GM18499 (cell line): ENCODE data around the gene TMIGD3.
"Not testable (repeated sequence)": the region's sequence is repeated elsewhere in the genome, so short reads cannot be mapped to it uniquely, and the experiment has no call there.

ENCODE experiments used
- ATAC-seq: cut with Tn5 transposase; IDR thresholded peaks from one replicate; pipeline ENCODE4 v1.9.1; 2021; ENCODE audit warnings: moderate number of reproducible peaks; ENCODE audit not compliant: insufficient read depth, unreplicated experiment

The TMIGD3 gene

DNA sequence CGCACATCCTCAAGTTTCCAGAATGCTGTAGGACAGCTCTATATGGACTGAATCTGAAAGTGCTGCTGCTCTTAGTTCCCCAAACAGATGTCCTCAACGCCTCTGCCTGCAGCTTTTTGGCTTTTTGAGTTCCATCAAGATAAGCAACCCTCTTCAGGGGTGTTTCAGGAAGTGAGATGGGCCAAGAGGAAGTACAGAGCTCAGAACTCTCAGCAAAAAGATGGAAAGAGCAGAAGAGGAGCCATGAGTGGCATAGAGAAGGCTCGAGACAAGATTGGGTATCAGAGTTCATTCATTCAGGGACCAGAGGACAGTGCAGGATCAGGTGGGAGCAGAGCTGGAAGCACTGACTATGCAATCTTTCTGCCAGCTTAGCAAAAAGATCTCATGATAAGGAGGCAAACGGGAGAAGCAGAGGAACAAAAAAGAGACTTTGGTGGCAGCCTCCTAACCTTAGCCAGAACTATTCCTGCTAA is at the start of gene TMIGD3, which contains the start of gene ADORA3:
TSS of gene TMIGD3 (minus strand) at position 49 of the 476 bp plus-strand sequence. CDS start 279 bp downstream, outside the sequence.
TSS of gene ADORA3 (minus strand) at position 49 of the 476 bp plus-strand sequence. CDS start 279 bp downstream, outside the sequence.
- no peak for ATAC-seq

DNA sequence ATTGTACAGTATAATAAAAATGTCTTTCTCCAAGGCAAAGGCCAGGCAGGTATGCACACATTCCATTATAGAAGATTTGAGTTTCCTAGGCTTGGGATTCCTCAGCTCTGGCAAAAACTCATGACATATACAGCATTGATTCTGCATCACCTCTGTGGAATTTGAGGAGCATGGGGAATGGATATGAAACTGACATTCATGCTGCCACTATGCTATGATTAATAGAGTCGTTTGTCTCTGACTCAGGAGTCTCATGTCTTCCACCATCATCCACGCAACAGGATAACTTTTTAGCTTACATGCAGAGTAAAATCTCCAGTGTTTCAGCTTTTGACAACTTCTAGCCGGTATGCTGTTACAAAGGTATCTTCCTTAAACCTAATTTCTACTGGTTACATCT is 49.8 kb upstream of the TMIGD3 start:
- no peak for ATAC-seq

DNA sequence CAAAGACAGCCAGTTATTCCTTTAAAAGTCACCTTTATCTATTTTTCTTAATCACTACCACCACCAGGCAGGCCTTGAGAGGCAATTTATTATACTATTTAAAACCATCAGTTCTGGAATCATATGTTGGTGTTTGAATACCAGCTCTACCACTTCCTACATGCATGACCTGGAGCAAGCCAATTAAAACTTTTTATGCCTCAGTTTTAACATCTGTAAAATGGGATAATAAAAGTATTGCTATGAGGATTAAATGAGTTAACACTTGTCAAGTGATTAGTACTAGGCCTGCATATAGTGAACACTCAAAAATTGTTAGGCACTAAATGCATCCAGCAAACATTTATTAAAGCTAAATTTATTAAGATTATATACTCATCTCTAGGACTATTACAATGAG is 49.2 kb upstream of the TMIGD3 start:
- no peak for ATAC-seq

DNA sequence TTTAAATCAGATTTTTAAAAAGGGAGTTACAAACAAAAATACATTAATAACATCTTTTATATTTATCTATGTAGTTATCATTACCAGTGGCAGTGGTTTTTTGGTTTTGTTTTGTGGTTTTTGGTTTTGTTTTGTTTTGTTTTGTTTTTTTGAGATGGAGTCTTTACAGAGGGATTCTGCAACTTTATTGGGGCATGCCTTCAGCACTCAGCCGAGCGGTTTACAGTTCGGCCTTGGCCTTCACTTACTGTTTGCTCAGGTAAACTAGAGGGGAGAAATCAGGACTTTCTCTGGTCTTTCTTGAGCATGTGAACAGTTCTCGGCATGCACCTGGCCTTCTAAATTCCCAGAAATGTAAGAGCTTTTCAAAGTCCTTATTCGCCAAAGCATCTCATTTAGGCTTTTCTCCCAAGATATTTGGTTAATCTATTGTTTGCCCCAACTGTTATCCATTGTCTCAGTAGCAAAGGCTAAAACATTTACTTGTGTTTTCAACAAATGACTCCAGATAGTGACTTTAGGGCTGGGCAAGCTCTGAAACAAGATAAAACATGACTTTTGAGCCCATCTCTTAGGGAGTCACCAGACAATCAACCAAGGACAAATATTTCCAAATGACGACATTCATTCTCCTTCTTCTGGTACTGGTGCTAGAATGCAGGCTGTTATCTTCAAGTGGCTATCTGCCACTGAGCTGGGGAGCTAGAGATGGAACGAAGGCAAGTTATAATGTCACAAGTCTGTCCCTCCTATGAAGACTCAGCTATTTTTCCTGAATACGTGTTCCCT is 48.4 kb upstream of the TMIGD3 start:
- no peak for ATAC-seq

DNA sequence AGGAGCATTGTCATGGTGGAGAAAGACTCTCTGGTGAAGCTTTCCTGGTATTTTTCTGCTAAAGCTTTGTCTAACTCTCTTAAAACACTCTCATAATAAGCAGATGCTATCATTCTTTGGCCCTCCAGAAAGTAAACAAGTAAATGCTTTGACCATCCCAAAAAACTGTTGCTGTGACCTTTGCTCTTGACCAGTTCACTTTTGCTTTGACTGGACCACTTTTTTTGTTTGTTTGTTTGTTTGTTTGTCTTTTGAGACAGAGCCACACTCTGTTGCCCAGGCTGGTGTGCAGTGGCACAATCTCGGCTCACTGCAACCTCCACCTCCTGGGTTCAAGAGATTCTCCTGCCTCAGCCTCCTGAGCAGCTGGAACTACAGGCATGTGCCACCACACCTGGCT is 44.4 kb upstream of the TMIGD3 start:
- not testable (repeated sequence) for ATAC-seq

DNA sequence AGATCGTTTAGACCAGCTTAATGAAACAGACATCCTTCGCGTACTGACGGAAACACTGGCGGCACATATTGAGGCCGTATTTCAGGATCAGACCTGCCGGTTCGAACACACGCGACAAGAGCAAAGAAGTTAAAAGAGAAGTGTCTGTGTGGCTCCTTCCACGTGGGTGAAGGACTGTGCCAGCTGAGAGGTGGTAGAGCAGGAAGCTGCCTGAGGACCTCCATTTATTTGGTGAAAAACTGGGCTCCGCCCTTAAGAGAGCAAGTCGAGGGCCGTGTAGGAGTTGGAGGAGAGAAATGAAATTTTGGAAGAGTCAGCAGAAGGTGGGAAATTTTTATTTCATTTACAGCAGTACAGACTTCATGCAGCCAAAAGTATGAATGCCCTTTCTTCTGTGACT is 38.8 kb upstream of the TMIGD3 start:
- ATAC-seq: no peak

DNA sequence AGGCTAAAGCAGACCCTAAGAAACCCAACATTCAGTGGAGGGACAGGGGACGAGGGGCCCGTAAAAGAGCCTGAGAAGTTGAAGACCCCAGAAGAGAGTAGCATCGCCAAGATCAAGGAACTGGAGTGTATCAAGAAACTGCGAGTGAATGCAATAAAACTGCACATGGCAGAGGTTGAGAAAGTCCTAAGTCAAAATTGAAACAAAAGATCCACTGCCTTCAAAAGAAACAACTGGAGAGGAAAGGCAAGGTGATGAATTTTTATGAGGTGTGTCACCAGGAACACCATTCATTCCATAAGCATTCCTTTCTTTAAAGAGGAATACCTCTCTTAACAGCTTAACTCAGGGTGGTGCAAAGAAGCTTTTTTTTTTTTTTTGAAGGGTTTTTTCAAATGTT is 38.3 kb upstream of the TMIGD3 start:
- ATAC-seq: no peak

DNA sequence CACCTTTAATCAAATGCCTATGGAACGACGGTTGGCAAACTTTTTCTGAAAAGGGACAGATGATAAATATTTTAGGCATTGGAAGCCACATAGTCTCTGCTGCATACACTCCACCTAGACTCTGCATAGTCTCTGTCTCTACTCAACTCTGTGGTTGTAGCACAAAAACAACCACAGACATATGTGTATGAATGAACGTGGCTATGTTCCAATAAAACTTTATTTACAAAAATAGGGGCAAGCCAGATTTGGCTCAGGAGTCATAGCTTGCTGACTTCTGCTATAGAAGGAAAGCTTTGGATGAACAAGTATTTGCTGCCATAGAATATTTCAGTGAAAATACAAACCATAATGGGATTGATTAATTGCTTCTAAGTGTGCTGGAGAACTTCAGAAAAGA is 37.5 kb upstream of the TMIGD3 start:
- no peak for ATAC-seq

DNA sequence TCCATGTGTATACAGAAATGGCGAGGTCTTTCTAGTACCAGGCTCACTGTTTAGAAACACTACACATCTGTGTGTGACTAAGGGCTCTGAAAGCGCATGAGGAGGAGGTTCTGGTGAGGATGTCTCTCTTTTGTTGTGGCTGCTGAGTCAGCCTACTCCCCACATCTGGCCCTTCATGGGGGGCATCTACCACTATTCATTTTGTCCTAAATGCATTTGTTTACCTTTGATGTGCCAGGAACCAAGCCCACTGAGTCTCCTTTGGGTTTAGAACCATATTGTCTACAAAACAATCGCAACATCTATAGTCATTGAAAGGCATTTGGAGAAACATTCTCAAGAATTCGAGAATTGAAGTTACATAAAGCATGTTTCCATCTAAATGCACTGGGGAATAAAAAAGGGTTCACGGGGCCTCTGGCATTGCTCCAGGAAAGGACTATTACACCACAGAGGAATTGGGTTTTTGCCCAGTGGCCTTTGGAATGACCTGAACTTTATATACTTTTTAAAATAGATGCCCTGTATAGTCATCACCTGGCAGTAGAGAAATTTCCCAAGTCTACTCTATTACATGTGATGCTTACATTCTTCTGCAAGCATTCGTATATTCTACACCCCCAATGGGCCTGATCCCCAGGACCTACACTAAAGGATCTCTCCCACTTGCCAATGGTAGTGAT is 35.1 kb upstream of the TMIGD3 start:
- ATAC-seq: no peak

DNA sequence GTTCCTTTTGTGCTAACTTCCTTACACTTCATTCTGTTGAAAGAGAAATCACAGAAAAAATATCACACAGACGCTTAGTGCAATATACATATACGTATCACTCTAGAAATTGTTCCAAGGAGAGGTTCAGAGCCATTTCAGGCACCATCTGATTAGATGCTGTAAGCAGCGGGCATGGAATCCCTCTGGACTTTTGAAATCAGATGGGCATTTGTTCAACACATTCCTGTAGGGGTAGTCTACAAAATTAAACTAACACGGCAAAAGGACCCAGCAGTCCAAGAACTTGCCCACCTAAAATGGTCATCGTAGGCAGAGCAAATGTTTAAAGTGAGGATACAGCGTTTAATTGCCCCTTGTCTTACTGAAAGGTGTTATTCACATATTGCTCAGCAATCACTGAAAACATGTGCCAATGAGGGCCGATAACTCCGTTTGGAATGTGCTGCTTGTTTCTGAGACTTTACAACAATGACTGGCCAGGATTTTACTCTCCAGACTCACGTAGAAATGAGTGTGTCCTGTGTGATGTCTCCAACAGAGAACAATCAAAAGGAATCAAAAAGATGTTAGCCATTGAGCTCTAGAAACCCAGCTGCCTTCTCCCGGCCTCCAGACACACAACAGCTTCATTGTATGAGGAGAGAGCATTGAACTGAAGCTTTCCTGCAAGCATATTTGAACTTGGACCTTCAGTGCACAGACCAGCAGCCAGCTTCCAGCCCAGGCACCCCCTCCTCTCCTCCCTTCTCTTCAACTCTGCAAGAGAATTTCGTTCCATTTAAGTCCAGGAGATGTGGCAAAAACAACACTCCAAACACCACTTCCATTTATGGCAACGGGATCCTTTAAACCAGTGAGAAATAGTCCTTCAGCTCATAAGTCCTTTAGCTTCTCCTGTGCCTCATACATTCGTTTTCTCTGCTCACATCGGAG is 32.1 kb upstream of the TMIGD3 start:
- no peak for ATAC-seq

DNA sequence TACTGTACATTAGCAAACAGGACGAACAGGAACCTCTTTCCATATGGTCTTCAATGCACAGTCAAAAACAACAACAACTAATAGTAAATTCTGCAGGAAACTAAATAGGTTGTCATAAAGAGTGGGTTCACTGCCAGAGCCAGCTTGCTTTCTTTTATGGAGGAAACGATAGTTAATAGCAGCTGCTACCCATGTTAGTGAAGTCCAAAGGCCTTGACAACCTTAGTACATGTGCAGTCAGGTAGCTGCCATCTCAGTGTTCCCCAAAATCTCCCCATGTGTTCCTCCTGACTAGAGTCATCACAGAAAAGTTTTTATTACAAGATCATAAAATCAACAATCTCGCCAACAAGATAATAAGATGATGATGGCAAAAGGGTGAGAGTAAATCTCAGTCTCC is 16.6 kb upstream of the TMIGD3 start:
- no peak for ATAC-seq

DNA sequence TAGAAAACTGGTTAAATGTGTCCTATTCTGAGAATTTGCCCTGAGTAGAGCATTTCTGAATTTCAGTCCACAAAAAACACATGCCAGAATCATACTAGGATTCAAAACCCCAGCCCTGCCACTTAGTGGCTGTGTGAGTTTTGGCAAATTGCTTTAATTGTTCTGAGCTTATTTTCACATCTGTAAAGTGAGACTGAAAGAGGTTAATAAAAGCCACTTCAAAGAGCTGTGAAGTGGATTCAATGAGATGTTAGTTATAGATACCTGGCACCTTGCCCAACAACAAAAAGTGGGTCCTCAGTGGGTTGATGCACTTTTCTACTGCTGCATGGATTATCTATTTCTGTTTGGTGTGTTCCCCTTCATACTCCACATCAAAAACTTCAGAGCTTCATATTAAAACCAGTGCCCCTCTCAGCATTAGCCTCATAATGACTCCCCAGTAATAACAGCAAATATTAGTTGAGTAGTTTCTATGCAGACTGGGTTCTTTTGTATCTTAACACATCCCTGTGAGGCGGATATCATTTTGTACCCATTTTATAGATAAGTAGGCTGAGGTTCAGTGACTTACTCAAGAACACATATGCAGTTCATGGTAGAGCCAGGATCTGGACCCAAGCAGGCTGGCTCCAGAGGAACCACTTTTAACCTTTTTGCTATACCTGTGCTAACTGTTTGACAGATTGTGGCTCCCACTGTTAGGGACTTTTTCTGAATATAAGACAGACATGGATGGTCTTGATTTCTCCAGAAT is 14.2 kb upstream of the TMIGD3 start:
- ATAC-seq: no peak

DNA sequence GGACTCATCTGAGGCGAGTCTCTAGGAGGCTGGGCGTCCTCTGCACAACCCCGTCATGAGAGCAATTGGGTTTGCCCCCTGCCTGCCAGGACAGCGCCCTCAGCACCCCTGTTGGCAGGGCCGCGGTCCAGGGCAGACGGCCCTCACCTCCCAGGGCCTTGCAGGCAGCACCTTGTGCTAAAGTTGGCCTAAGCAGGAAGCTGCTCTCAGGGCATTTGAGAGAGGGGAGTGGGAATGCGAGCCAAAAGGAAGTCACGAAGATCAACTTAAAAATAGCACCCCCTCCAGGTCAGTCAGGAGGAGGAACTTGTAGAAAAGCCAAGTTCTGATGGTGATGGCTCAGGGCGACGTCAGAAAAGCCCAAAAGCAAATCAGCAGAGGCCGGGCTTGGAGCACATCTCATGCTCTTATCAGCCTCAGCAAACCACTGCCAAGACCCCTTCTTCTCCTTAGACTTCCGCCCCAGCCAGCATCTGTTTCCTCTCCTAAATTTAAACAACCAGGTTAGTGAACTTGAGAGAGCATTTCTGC is 12.6 kb upstream of the TMIGD3 start:
- ATAC-seq: no peak

DNA sequence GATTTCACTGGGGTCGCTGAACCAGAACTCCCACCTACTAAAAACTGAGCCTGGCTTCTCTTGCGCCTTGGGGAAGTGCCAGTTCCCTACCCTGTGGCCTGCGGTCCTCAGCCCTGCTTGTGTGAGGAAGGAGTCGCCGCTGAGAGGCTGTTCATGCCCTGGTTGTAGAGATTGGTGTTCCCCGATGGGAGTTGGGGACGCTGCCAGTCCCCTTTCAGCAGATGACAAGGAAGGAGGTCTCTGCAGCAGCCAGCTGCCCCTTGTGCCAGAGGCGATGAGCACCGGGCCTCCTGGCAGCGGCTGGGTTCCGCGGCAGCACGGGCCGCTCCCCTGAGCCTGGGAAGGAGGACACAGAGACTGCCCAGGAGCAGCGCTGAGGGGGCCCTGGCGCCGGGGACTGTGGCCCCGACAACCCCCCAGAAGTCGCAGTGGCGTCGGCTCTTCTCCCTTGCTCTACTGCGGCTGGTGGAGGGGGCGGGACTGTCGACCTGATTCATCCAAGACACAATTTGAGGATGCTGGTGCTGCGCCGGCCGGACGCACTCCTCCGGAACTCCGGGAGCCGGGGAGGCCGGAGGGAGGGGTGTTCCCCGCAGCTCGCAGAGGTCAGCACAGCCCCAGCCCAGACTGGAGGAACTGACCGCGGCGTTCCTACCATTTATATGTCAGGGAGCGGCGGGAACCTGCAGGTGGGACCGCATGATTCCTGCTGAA is 12.0 kb upstream of the TMIGD3 start:
- no peak for ATAC-seq

DNA sequence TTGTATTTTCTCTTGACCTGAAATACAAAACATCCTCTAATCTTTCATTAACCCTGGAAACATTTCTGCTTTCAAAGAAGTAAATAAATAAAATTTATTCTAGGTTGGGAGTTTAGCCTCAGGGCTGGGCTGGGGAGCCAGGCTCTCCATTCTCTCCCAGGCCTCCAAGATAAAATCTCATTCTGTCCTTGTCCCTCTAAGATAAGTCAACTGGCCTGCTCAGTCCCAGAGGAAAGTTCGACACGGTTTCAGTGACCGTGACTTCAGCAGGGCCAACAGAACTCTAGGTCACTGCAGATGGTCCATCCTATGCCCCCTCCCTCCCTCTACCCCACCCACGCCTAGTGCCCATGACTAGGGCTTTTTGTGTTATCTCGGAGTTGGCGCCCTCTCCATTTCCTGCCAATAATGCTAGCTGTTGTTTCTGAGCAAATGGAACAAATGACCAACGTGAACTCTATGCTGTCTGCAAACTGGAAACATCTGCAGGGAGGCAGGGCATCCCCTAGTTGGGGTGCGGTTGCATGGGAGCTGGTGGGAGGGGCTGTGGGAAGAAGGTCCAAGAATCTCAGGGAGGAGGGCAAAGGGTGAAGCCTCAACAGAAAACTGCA is 10.1 kb upstream of the TMIGD3 start:
- ATAC-seq: no peak

DNA sequence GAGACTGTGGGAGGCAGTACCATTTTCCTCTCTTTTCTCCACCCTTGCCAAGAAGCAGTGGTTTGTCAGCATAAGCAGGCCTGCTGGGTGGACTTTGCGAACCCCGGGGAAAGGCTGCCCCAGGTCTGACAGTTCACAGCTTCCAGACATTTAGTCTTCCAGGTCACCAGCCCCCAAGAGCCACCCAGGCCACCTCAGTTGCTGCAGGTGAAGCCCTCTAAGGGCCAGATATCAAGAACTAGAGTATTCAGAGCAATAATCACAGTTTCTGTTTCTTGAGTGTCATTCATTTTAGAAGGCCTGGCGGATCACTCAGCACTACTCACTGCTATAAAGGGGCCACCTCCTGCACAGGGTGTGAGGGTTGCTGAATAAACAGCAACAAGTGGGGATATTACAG is 9.5 kb upstream of the TMIGD3 start:
- no peak for ATAC-seq

DNA sequence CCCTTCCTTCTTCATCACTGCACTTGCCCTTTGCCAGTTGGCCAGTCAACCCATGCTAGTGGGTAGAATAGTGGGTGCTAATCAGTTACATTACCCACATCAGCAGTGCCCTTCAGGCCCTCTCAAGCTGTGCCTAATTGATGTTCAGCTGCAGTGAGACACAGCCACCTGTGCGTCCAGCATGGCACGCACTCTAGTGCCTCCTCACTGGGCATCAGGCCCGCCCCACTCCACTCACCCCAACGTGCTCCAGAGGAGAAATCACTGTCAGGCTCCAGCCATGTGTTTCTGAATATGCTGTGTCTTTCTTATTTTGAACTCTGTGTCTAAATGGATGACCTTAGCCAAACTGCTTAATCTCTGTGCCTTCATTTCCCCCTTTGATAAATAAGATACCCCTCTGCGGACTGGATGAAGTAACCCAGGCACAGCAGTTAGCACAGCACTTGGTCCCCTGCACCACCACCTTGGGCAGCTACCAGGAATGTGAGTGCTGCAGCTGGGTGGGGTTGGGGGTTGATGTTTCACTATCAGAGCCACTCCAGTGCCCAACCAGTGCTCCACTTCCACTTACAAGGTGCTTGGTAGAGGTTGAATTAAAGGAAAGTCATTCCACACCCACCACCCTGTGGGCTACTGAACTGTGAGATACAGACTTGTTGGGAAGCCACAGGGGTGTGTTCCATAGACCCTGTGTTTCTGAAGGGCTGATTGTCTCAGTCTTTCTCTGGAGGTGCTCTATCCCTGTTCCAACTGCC is 8.9 kb upstream of the TMIGD3 start:
- ATAC-seq: no peak

DNA sequence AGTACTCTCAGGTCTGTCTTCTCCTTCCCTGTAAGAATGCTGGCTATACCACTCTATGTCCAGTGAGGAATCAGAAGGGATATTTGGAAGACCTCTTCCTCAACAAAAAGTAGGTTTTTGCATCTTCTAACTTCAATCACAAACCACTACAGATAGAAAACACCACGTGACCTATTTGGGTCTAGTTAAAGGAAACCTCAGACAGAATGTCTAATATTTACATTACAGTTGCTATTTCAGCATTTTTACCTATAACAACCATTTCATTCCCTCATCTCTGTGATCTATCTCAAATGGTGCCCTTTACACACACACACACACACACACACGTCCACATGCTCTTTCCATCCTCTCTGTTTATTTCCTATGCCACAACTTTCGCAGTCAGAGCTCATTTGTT is 7.9 kb upstream of the TMIGD3 start:
- ATAC-seq: no peak
